Tibial nerve (tissue), 4 donors: ENCODE measurements around the gene CYP2D6.

Experiments
- CTCF ChIP-seq, 5 experiments: fragments of 200-600 bp in 3 of 5; fragments of 450-650 bp in 2 of 5; sonication (generic) in 3 of 5; IDR thresholded peaks; one replicate each; pipeline ENCODE4 v1.5.1; 2016 to 2019; ENCODE audit warnings: antibody characterized with exemption in 5 of 5, mild to moderate bottlenecking in 3 of 5, moderate library complexity in 2 of 5
- EP300 ChIP-seq, 2 donors: sonication (generic); formaldehyde crosslinking; IDR thresholded peaks; one replicate each; pipeline ENCODE4 v1.6.1; 2017; ENCODE audit warnings: antibody characterized with exemption in 2 of 2, mild to moderate bottlenecking in 1 of 2
- POLR2A ChIP-seq, 2 donors: fragments of 450-650 bp; IDR thresholded peaks; one replicate each; pipeline ENCODE4 v1.6.1; 2017; ENCODE audit warnings: antibody characterized with exemption in 2 of 2, mild to moderate bottlenecking in 2 of 2, moderate library complexity in 2 of 2

- TF ChIP-seq CTCF (IDR thresholded peaks at IDR 0.05) (no peak), POLR2A (IDR thresholded peaks at IDR 0.05) (no peak), EP300 (IDR thresholded peaks at IDR 0.05) (no peak)
Measured at GRCh38 chr22:42174062-42174461, 43.5 kb upstream of the CYP2D6 start.
